NCI-H510A (cell line): Measurements from ENCODE around the gene RGS14.
"Not testable (repeated sequence)": the region's sequence is repeated elsewhere in the genome, so short reads cannot be mapped to it uniquely, and the experiment has no call there.

Source experiments
- DNase-seq: peaks from one replicate; lab custom pipeline; 2025; lab: John Stamatoyannopoulos, UW

The RGS14 gene

GRCh38 chr5:177328545-177329231 is 29.0 kb upstream of the RGS14 start:
- no peak for DNase-seq

- no peak for DNase-seq
These were observed 27.8 kb upstream of the RGS14 start for GRCh38 chr5:177329883-177330282.

- DNase-seq = no peak
These were observed 26.5 kb upstream of the RGS14 start for GRCh38 chr5:177330991-177331842.

GRCh38 chr5:177332031-177332895 is 25.5 kb upstream of the RGS14 start:
- no peak for DNase-seq

GRCh38 chr5:177332896-177333260 is 24.8 kb upstream of the RGS14 start:
- DNase-seq = no peak

GRCh38 chr5:177333420-177334154 is 24.1 kb upstream of the RGS14 start:
- DNase-seq = no peak

GRCh38 chr5:177334155-177334551 is 23.6 kb upstream of the RGS14 start:
- DNase-seq = no peak

- DNase-seq = no peak
These were observed 22.7 kb upstream of the RGS14 start for GRCh38 chr5:177334781-177335700.

- no peak for DNase-seq
These were observed 22.0 kb upstream of the RGS14 start for GRCh38 chr5:177335701-177336065.

GRCh38 chr5:177336112-177336511 is 21.6 kb upstream of the RGS14 start:
- DNase-seq = no peak

GRCh38 chr5:177336603-177337494 is 20.9 kb upstream of the RGS14 start:
- DNase-seq = no peak

GRCh38 chr5:177338251-177339106 is 19.2 kb upstream of the RGS14 start:
- no peak for DNase-seq

GRCh38 chr5:177339107-177339638 is 18.6 kb upstream of the RGS14 start:
- DNase-seq = no peak

- DNase-seq = not testable (repeated sequence)
These were observed 14.7 kb upstream of the RGS14 start for GRCh38 chr5:177343000-177343399.

- no peak for DNase-seq
These were observed 13.9 kb upstream of the RGS14 start for GRCh38 chr5:177343777-177344176.

GRCh38 chr5:177344891-177345290 is 12.8 kb upstream of the RGS14 start:
- DNase-seq = no peak

GRCh38 chr5:177346820-177347219 is 10.9 kb upstream of the RGS14 start:
- no peak for DNase-seq

- no peak for DNase-seq
These were observed 10.0 kb upstream of the RGS14 start for GRCh38 chr5:177347699-177348098.

- DNase-seq = no peak
These were observed 8.4 kb upstream of the RGS14 start for GRCh38 chr5:177349362-177349647.
